GM20000 (cell line): ENCODE results near the gene DVL1.
"Not testable (repeated sequence)": the region's sequence is repeated elsewhere in the genome, so short reads cannot be mapped to it uniquely, and the experiment has no call there.

Experiments used
- DNase-seq: peaks from one replicate; pipeline ENCODE4 v3.0.0; 2012; ENCODE audit warnings: low spot score
- CTCF ChIP-seq: IDR thresholded peaks from 2 replicates; pipeline ENCODE4 v1.5.1; 2012; ENCODE audit warnings: mild to moderate bottlenecking, control low read depth; ENCODE audit errors: extremely low read depth, missing control alignments

Gene DVL1

GRCh38 chr1:1371746-1372711, 22.8 kb upstream of the DVL1 start:
- peak; percentile 89 for DNase-seq
- TF ChIP-seq CTCF, result peak; percentile 84

- no peak for DNase-seq
- TF ChIP-seq CTCF, result no peak
These were observed 22.1 kb upstream of the DVL1 start for GRCh38 chr1:1371364-1371745.

GRCh38 chr1:1370771-1371300, 21.6 kb upstream of the DVL1 start:
- no peak for DNase-seq
- no peak for TF ChIP-seq CTCF

GRCh38 chr1:1370094-1370493, 20.9 kb upstream of the DVL1 start:
- not testable (repeated sequence) for DNase-seq

GRCh38 chr1:1367315-1367714, 18.1 kb upstream of the DVL1 start:
- no peak for TF ChIP-seq CTCF
- DNase-seq, result no peak

GRCh38 chr1:1366699-1367066, 17.5 kb upstream of the DVL1 start:
- no peak for DNase-seq
- no peak for TF ChIP-seq CTCF

GRCh38 chr1:1365875-1366698, 16.9 kb upstream of the DVL1 start:
- TF ChIP-seq CTCF, result no peak
- DNase-seq, result no peak
